H1 (cell line): Measurements from ENCODE around the gene ANGPTL2. TPM values are rescaled to one million over a fixed set of nuclear protein-coding genes. Genes with fewer than 3 reads are reported as not detected.
A peak's percentile ranks its signal among the peaks of the same experiment; 100 is the strongest.

Source experiments
- CTCF ChIA-PET: fragments of 300-600 bp; sonication (Branson Sonifier 250); formaldehyde crosslinking; loops from one replicate; lab custom pipeline; 2021; ENCODE audit not compliant: partially characterized antibody; lab: Charles Lee
- POLR2A ChIA-PET: fragments of 300-600 bp; sonication (Branson Sonifier 250); formaldehyde crosslinking; loops from one replicate; lab custom pipeline; 2021; ENCODE audit warnings: inconsistent platforms; ENCODE audit not compliant: partially characterized antibody; lab: Charles Lee
- DNase-seq, 2 experiments: peaks; one replicate each; pipeline versions ENCODE4 v3.0.0 to v3.0.0-alpha.2; 2010 to 2022; ENCODE audit warnings: low spot score in 2 of 2, low read depth in 1 of 2, mixed read lengths in 1 of 2
- FAIRE-seq: peaks from 2 replicates; lab custom pipeline; 2011; peaks lifted over from hg19 to GRCh38; lab: Jason Lieb, UNC
- H2AFZ ChIP-seq: 2 replicates; pipeline ENCODE4 v1.8.1; 2012; ENCODE audit warnings: low read length, inconsistent platforms
- H2AK5ac ChIP-seq: 2 replicates; pipeline ENCODE4 v1.6.1; 2013; ENCODE audit warnings: low read depth, low read length
- H2BK120ac ChIP-seq: replicated peaks from 2 replicates; pipeline ENCODE3; 2013; ENCODE audit warnings: low read depth, low read length, inconsistent platforms
- H2BK12ac ChIP-seq: 2 replicates; pipeline ENCODE4 v1.6.1; 2013; ENCODE audit warnings: low read depth, low read length
- H2BK15ac ChIP-seq: 2 replicates; pipeline ENCODE4 v1.6.1; 2013; ENCODE audit warnings: low read length
- H2BK20ac ChIP-seq: 2 replicates; pipeline ENCODE4 v1.6.1; 2013; ENCODE audit warnings: low read length
- H2BK5ac ChIP-seq: 2 replicates; pipeline ENCODE4 v1.6.1; 2013; ENCODE audit warnings: low read depth, low read length
- H3K14ac ChIP-seq: 2 replicates; pipeline ENCODE4 v1.6.1; 2013; ENCODE audit warnings: inconsistent platforms; ENCODE audit not compliant: insufficient read length
- H3K18ac ChIP-seq: 2 replicates; pipeline ENCODE4 v1.6.1; 2013; ENCODE audit warnings: low read length; ENCODE audit errors: extremely low read depth
- H3K23ac ChIP-seq: 2 replicates; pipeline ENCODE4 v1.6.1; 2013; ENCODE audit warnings: inconsistent platforms; ENCODE audit not compliant: insufficient read length
- H3K23me2 ChIP-seq: 2 replicates; pipeline ENCODE4 v1.6.1; 2013; ENCODE audit warnings: low read depth, low read length
- H3K27ac ChIP-seq: 2 replicates; pipeline ENCODE4 v1.6.1; 2011; ENCODE audit warnings: low read depth, low read length, inconsistent platforms
- H3K27me3 ChIP-seq, 4 experiments: replicated peaks in 1 of 4; 1 replicate in 1 of 4; 2 replicates in 3 of 4; pipeline versions ENCODE4 v1.6.1 to v1.8.1; 2011 to 2013; ENCODE audit warnings: low read length in 3 of 4, mild to moderate bottlenecking in 3 of 4, inconsistent platforms in 2 of 4, mixed read lengths in 2 of 4, moderate library complexity in 1 of 4; ENCODE audit not compliant: control insufficient read depth in 3 of 4, insufficient read depth in 3 of 4; ENCODE audit errors: extremely low read depth in 1 of 4
- H3K36me3 ChIP-seq, 4 experiments: 2 replicates each; pipeline versions ENCODE4 v1.6.1 to v1.8.1; 2011 to 2013; ENCODE audit warnings: mild to moderate bottlenecking in 4 of 4, low read length in 3 of 4, moderate library complexity in 2 of 4, control low read depth in 1 of 4, inconsistent platforms in 1 of 4; ENCODE audit not compliant: insufficient read depth in 4 of 4, control insufficient read depth in 2 of 4
- H3K4ac ChIP-seq: replicated peaks from 2 replicates; pipeline ENCODE3; 2013; ENCODE audit warnings: low read length, low read depth, mixed read lengths, inconsistent platforms; ENCODE audit not compliant: insufficient read length
- H3K4me1 ChIP-seq, 4 experiments: replicated peaks in 1 of 4; 1 replicate in 1 of 4; 2 replicates in 3 of 4; pipeline versions ENCODE4 v1.6.1 to v1.8.1; 2011 to 2013; ENCODE audit warnings: low read length in 3 of 4, inconsistent platforms in 2 of 4, mixed read lengths in 1 of 4; ENCODE audit not compliant: insufficient read depth in 4 of 4, control insufficient read depth in 3 of 4
- H3K4me2 ChIP-seq, 2 experiments: 2 replicates each; pipeline versions ENCODE4 v1.6.1 to v1.8.1; 2011 to 2013; ENCODE audit warnings: low read depth in 2 of 2, low read length in 2 of 2, control low read depth in 1 of 2, inconsistent platforms in 1 of 2, mild to moderate bottlenecking in 1 of 2; ENCODE audit not compliant: insufficient read depth in 1 of 2
- H3K4me3 ChIP-seq, 4 experiments: fragments of 200-600, 300-600 bp in 1 of 4; sonication (generic), shearing (Covaris generic), sonication (Bioruptor Twin) in 1 of 4; 2 replicates each; pipeline versions ENCODE4 v1.5.1 to v1.8.1; 2011 to 2016; ENCODE audit warnings: low read length in 4 of 4, low read depth in 3 of 4, control low read depth in 2 of 4, inconsistent platforms in 2 of 4, mild to moderate bottlenecking in 2 of 4, mixed read lengths in 1 of 4, moderate library complexity in 1 of 4; ENCODE audit not compliant: insufficient read depth in 2 of 4; ENCODE audit errors: extremely low read depth in 1 of 4
- H3K56ac ChIP-seq: replicated peaks from 2 replicates; pipeline ENCODE3; 2013; ENCODE audit warnings: low read depth, mild to moderate bottlenecking, mixed read lengths, low read length, inconsistent platforms; ENCODE audit not compliant: insufficient read length
- H3K79me1 ChIP-seq: 2 replicates; pipeline ENCODE4 v1.6.1; 2013; ENCODE audit warnings: low read depth, low read length, control low read depth
- H3K79me2 ChIP-seq, 2 experiments: 2 replicates each; pipeline versions ENCODE4 v1.6.1 to v1.8.1; 2012 to 2013; ENCODE audit warnings: low read length in 2 of 2, mild to moderate bottlenecking in 2 of 2, inconsistent platforms in 1 of 2; ENCODE audit not compliant: insufficient read depth in 2 of 2, control insufficient read depth in 1 of 2
- H3K9ac ChIP-seq, 4 experiments: replicated peaks in 1 of 4; 1 replicate in 1 of 4; 2 replicates in 3 of 4; pipeline versions ENCODE4 v1.6.1 to v1.8.1; 2011 to 2013; ENCODE audit warnings: low read depth in 3 of 4, low read length in 3 of 4, control low read depth in 2 of 4, mild to moderate bottlenecking in 2 of 4, moderate library complexity in 2 of 4, inconsistent platforms in 1 of 4; ENCODE audit errors: extremely low read depth in 1 of 4
- H3K9me3 ChIP-seq, 2 experiments: 2 replicates each; pipeline versions ENCODE4 v1.6.1 to v1.8.1; 2012 to 2013; ENCODE audit warnings: mild to moderate bottlenecking in 2 of 2, moderate library complexity in 2 of 2, control low read depth in 1 of 2, inconsistent platforms in 1 of 2, low read depth in 1 of 2, low read length in 1 of 2, mixed read lengths in 1 of 2; ENCODE audit not compliant: insufficient read depth in 2 of 2
- H4K20me1 ChIP-seq, 2 experiments: replicated peaks in 1 of 2; 2 replicates each; pipeline versions ENCODE3 to v1.8.1; 2011 to 2013; ENCODE audit warnings: inconsistent platforms in 2 of 2, low read length in 2 of 2, mild to moderate bottlenecking in 1 of 2; ENCODE audit not compliant: insufficient read depth in 2 of 2, control insufficient read depth in 1 of 2
- H4K5ac ChIP-seq: 2 replicates; pipeline ENCODE4 v1.6.1; 2013; ENCODE audit warnings: low read length, low read depth, mixed read lengths, inconsistent platforms; ENCODE audit not compliant: insufficient read length
- H4K8ac ChIP-seq: 2 replicates; pipeline ENCODE4 v1.8.0; 2013; ENCODE audit warnings: mild to moderate bottlenecking, moderate library complexity, low read length, inconsistent platforms; ENCODE audit not compliant: insufficient read depth; ENCODE audit errors: extremely low read depth
- H4K91ac ChIP-seq: replicated peaks from 2 replicates; pipeline ENCODE3; 2013; ENCODE audit warnings: low read length, mixed read lengths, inconsistent platforms; ENCODE audit not compliant: insufficient read length
- BRCA1 ChIP-seq: IDR thresholded peaks from 2 replicates; pipeline ENCODE4 v1.6.1; 2012; ENCODE audit warnings: low read depth, low read length, improper control_type of control experiment
- CEBPB ChIP-seq: IDR thresholded peaks from 2 replicates; pipeline ENCODE4 v1.6.1; 2012; ENCODE audit warnings: low read depth, low read length
- EGR1 ChIP-seq: IDR thresholded peaks from 2 replicates; pipeline ENCODE4 v1.6.1; 2011; ENCODE audit warnings: low read depth, low read length, borderline replicate concordance
- JUN ChIP-seq: IDR thresholded peaks from 2 replicates; pipeline ENCODE4 v1.6.1; 2011; ENCODE audit warnings: low read depth, mild to moderate bottlenecking, improper control_type of control experiment, low read length
- KDM5A ChIP-seq: fragments of 200-600 bp; IDR thresholded peaks from 2 replicates; pipeline ENCODE4 v1.7.1; 2012; ENCODE audit warnings: mild to moderate bottlenecking, low read length, inconsistent platforms, mixed read lengths
- MAX ChIP-seq: IDR thresholded peaks from 2 replicates; pipeline ENCODE4 v1.6.1; 2012; ENCODE audit warnings: inconsistent platforms
- PHF8 ChIP-seq: fragments of 200-600 bp; sonication (generic); conservative IDR thresholded peaks from 2 replicates; pipeline ENCODE4 v1.7.1; 2012; ENCODE audit warnings: low read depth, mild to moderate bottlenecking, inconsistent platforms, low read length, moderate library complexity
- RFX5 ChIP-seq: IDR thresholded peaks from 2 replicates; pipeline ENCODE4 v1.6.1; 2011; ENCODE audit warnings: low read depth, low read length, improper control_type of control experiment, borderline replicate concordance
- SAP30 ChIP-seq: fragments of 300-600 bp; sonication (generic); IDR thresholded peaks from 2 replicates; pipeline ENCODE4 v1.7.1; 2012; ENCODE audit warnings: low read length, moderate library complexity, mild to moderate bottlenecking, inconsistent platforms; ENCODE audit not compliant: insufficient read depth, insufficient replicate concordance
- SIN3A ChIP-seq, 2 experiments: IDR thresholded peaks in 1 of 2; conservative IDR thresholded peaks in 1 of 2; 2 replicates each; pipeline ENCODE4 v1.6.1; 2011 to 2012; ENCODE audit warnings: low read length in 2 of 2, improper control_type of control experiment in 1 of 2, low read depth in 1 of 2, mild to moderate bottlenecking in 1 of 2
- SRF ChIP-seq: IDR thresholded peaks from 2 replicates; pipeline ENCODE4 v1.6.1; 2011; ENCODE audit warnings: mild to moderate bottlenecking, low read depth, low read length, moderate library complexity
- TCF12 ChIP-seq: IDR thresholded peaks from 2 replicates; pipeline ENCODE4 v1.6.1; 2011; ENCODE audit warnings: low read depth, mild to moderate bottlenecking, low read length
- WGBS, 2 experiments: shearing (Covaris generic) in 1 of 2; methylation state at CpG; one replicate each; pipeline versions ENCODE4 v1.1.6 to v1.1.7; 2013 to 2015; ENCODE audit warnings: low lambda C conversion rate in 2 of 2, mixed read lengths in 2 of 2, inconsistent platforms in 1 of 2, low coverage in 1 of 2, missing lambda C conversion rate in 1 of 2; ENCODE audit not compliant: insufficient replicate concordance in 2 of 2, insufficient coverage in 1 of 2, insufficient read length in 1 of 2; ENCODE audit errors: extremely low coverage in 1 of 2, missing lambda C conversion rate in 1 of 2; 5-methylcytosine and 5-hydroxymethylcytosine counted together
- polyA plus RNA-seq, 7 experiments: library from polyadenylated mRNA; depleted of rRNA in 3 of 7; stranded (reverse) in 5 of 7; unstranded in 2 of 7; fragments of >200 nt in 5 of 7; fragments of 200-250 nt in 2 of 7; gene quantifications; 1 replicate in 5 of 7; 2 replicates in 1 of 7; 4 replicates in 1 of 7; pipeline versions ENCODE4 v1.2.1 to v1.2.3, GENCODE V29; 2011 to 2013; ENCODE audit warnings: missing spikeins in 2 of 7, mixed read lengths in 2 of 7
- total RNA-seq: library from RNA; stranded (reverse); fragmentation: NEBNext Ultra II Directional; extraction: Animal tissue kit (Norgen Biotek cat#: 25700); gene quantifications from 2 replicates; pipeline ENCODE4 v1.2.1, GENCODE V29; 2021

The ANGPTL2 gene
- total and polyA plus RNA-seq, 2 of the 8 experiments (the other 6 are each of a cell fraction or from before 2014, with no cell fraction given) = 9.0 to 10.6 TPM

- ChIA-PET POLR2A (interaction anchor here (1.3 to 2.1 kb wide), 2 partner anchors 10 to 24 kb away, joined by 4 to 12 read pairs; partner anchors contain the start of gene ANGPTL2), CTCF (interaction anchor here (0.9 to 2.4 kb wide), 8 partner anchors 10 to 428 kb away, joined by 3 to 11 read pairs (median 4); no protein-coding TSS in a partner anchor)
- peak; percentile 57 for TF ChIP-seq SAP30
- TF ChIP-seq RFX5 = no peak
- no peak for TF ChIP-seq SRF
- TF ChIP-seq MAX = peak; percentile 47; the same call in 1 of the 2 replicates
- TF ChIP-seq SIN3A (conservative IDR thresholded peaks at IDR 0.05 in 1 of 2, IDR thresholded peaks at IDR 0.05 in 1 of 2; ENCODE audit: low read depth in 1 of 2, low read length in 2 of 2) = peak; percentile 89 to 95; a peak in 3 of 4 replicates
- TF ChIP-seq KDM5A = no peak
- TF ChIP-seq CEBPB = no peak
- no peak for TF ChIP-seq JUN
- TF ChIP-seq EGR1 = no peak
- TF ChIP-seq TCF12 = no peak
- no peak for TF ChIP-seq BRCA1
- no peak for TF ChIP-seq PHF8
Observed at GRCh38 chr9:127132921-127133647, 10.6 kb upstream of the ANGPTL2 start.

More at GRCh38 chr9:127132921-127133647, 10.6 kb upstream of the ANGPTL2 start:
- no peaks in the 10 kb centered on the region for H3K9me3 ChIP-seq
- H2BK12ac ChIP-seq = no peak overlapping the region
- peak overlapping the region in 1 of 2 experiments; percentile 43; a peak in 1 of 4 replicates for H3K4me2 ChIP-seq
- no peak overlapping the region for H3K14ac ChIP-seq
- no peak overlapping the region for H2AFZ ChIP-seq
- H3K56ac ChIP-seq = no peak overlapping the region
- H3K9ac ChIP-seq = no peak overlapping the region; a peak in 1 of 7 replicates
- no peak overlapping the region for H3K27ac ChIP-seq
- H2AK5ac ChIP-seq = no peak overlapping the region
- H3K4me3 ChIP-seq = no peak overlapping the region
- H2BK15ac ChIP-seq = no peak overlapping the region
- H4K5ac ChIP-seq = no peak overlapping the region
- H4K91ac ChIP-seq = no peak overlapping the region
- H3K4ac ChIP-seq = no peak overlapping the region
- H3K18ac ChIP-seq = no peak overlapping the region; the same call in 1 of the 2 replicates
- H4K8ac ChIP-seq = no peak overlapping the region; the same call in 1 of the 2 replicates
- no peaks in the 10 kb centered on the region; a peak in 2 of 7 replicates for H3K27me3 ChIP-seq
- H3K36me3 ChIP-seq = no peaks in the 10 kb centered on the region
- 50% methylated on average over 15 of the region's 15 CpGs; no CpG with 5 or more reads in 1 of the 2 experiments for WGBS, 2 experiments
- no peak overlapping the region for H2BK120ac ChIP-seq
- DNase-seq (peak in 1 of 2 experiments; percentile 63), FAIRE-seq (peak; percentile 52)
- peaks cover 7 to 16% (median 12%) of the 10 kb centered on the region in 4 experiments for H3K4me1 ChIP-seq
- peaks cover 0 to 3% of the 10 kb centered on the region in 2 experiments for H4K20me1 ChIP-seq
- no peaks in the 10 kb centered on the region for H3K79me1 ChIP-seq
- no peak overlapping the region for H3K23ac ChIP-seq
- no peaks in the 10 kb centered on the region for H3K79me2 ChIP-seq
- no peaks in the 10 kb centered on the region for H3K23me2 ChIP-seq
- H2BK5ac ChIP-seq = no peak overlapping the region
- no peak overlapping the region for H2BK20ac ChIP-seq
